Central memory CD8-positive, alpha-beta T cell (primary cell): ENCODE measurements around the gene RIMS3.

Experiments
- ATAC-seq: fragments of 150-1000 bp; cut with Tn5 transposase; replicated peaks from 2 replicates; pipeline ENCODE4 v1.10.0; 2022; ENCODE audit warnings: mild to moderate bottlenecking, moderate FRiP score, moderate number of reproducible peaks; ENCODE audit not compliant: poor library complexity, severe bottlenecking; ENCODE audit errors: extremely low read depth
- DNase-seq, 2 donors: peaks; one replicate each; pipeline ENCODE4 v3.0.0; 2021; ENCODE audit warnings: low spot score in 2 of 2
- H3K27ac Mint-ChIP-seq: one replicate; pipeline ENCODE4 v1.8.0; 2022; ENCODE audit warnings: low read depth, mild to moderate bottlenecking, moderate library complexity, mixed read lengths
- H3K27me3 Mint-ChIP-seq: one replicate; pipeline ENCODE4 v1.8.0; 2022; ENCODE audit warnings: mixed read lengths
- H3K36me3 Mint-ChIP-seq: one replicate; pipeline ENCODE4 v1.8.0; 2022; ENCODE audit warnings: mild to moderate bottlenecking, moderate library complexity, mixed read lengths; ENCODE audit not compliant: insufficient read depth
- H3K4me1 Mint-ChIP-seq: one replicate; pipeline ENCODE4 v1.8.0; 2022; ENCODE audit warnings: mixed read lengths
- H3K4me3 Mint-ChIP-seq: one replicate; pipeline ENCODE4 v1.8.0; 2022; ENCODE audit warnings: mild to moderate bottlenecking, moderate library complexity, mixed read lengths
- H3K9me3 Mint-ChIP-seq: one replicate; pipeline ENCODE4 v1.8.0; 2022; ENCODE audit warnings: mixed read lengths

The RIMS3 gene

GRCh38 chr1:40665335-40666171 lies at the start of gene RIMS3:
Gene RIMS3 (minus strand): TSS chr1:40665682. CDS start chr1:40641925, 23,757 bp downstream.
- Mint-ChIP-seq H3K4me1 (peaks cover 24% of the 10 kb centered on the region), H3K4me3 (peak within 1 kb of the TSS; percentile 79), H3K27ac (no peak within 1 kb of the TSS), H3K9me3 (no peaks in the 10 kb centered on the region), H3K27me3 (no peaks in the 10 kb centered on the region), H3K36me3 (peaks cover 1% of the 10 kb centered on the region)
- DNase-seq (peak; percentile 67 to 69), ATAC-seq (peak; percentile 73)

GRCh38 chr1:40712997-40713396 lies 47.5 kb upstream of the RIMS3 start:
- Mint-ChIP-seq H3K27me3 (no peaks in the 10 kb centered on the region), H3K27ac (peak overlapping the region; percentile 80), H3K36me3 (peaks cover 18% of the 10 kb centered on the region), H3K9me3 (no peaks in the 10 kb centered on the region), H3K4me3 (peak overlapping the region; percentile 51), H3K4me1 (peaks cover 61% of the 10 kb centered on the region)
- DNase-seq (no peak), ATAC-seq (peak; percentile 15)

- ATAC-seq (no peak), DNase-seq (no peak)
- Mint-ChIP-seq H3K4me1 (peaks cover 63% of the 10 kb centered on the region), H3K4me3 (peak overlapping the region; percentile 51), H3K27ac (peak overlapping the region; percentile 80), H3K27me3 (no peaks in the 10 kb centered on the region), H3K36me3 (peaks cover 18% of the 10 kb centered on the region), H3K9me3 (no peaks in the 10 kb centered on the region)
Measured at GRCh38 chr1:40712405-40712944, 47.0 kb upstream of the RIMS3 start.

GRCh38 chr1:40711465-40712404 lies 46.3 kb upstream of the RIMS3 start:
- H3K36me3 Mint-ChIP-seq: peaks cover 18% of the 10 kb centered on the region
- H3K9me3 Mint-ChIP-seq: no peaks in the 10 kb centered on the region
- ATAC-seq (no peak), DNase-seq (no peak)
- H3K4me1 Mint-ChIP-seq: peaks cover 60% of the 10 kb centered on the region
- H3K4me3 Mint-ChIP-seq: peak overlapping the region; percentile 44
- H3K27me3 Mint-ChIP-seq: no peaks in the 10 kb centered on the region
- H3K27ac Mint-ChIP-seq: peak overlapping the region; percentile 55

- Mint-ChIP-seq H3K4me3 (peak overlapping the region; percentile 96), H3K9me3 (no peaks in the 10 kb centered on the region), H3K36me3 (peaks cover 18% of the 10 kb centered on the region), H3K27ac (peak overlapping the region; percentile 55), H3K27me3 (no peaks in the 10 kb centered on the region), H3K4me1 (peaks cover 51% of the 10 kb centered on the region)
- ATAC-seq: no peak
- DNase-seq: no peak
Measured at GRCh38 chr1:40710581-40711315, 45.3 kb upstream of the RIMS3 start.

- Mint-ChIP-seq H3K4me1 (peaks cover 51% of the 10 kb centered on the region), H3K4me3 (peak overlapping the region; percentile 96)
- no peak for DNase-seq
Measured at GRCh38 chr1:40709802-40710278, 44.4 kb upstream of the RIMS3 start.

GRCh38 chr1:40709100-40709801 lies 43.8 kb upstream of the RIMS3 start:
- peak overlapping the region; percentile 92 for H3K27ac Mint-ChIP-seq
- no peaks in the 10 kb centered on the region for H3K27me3 Mint-ChIP-seq
- peak; percentile 97 for ATAC-seq
- H3K4me3 Mint-ChIP-seq: peak overlapping the region; percentile 96
- peaks cover 17% of the 10 kb centered on the region for H3K36me3 Mint-ChIP-seq
- no peaks in the 10 kb centered on the region for H3K9me3 Mint-ChIP-seq
- DNase-seq: peak; percentile 34 to 72
- H3K4me1 Mint-ChIP-seq: peaks cover 54% of the 10 kb centered on the region

More at GRCh38 chr1:40709802-40710278, 44.4 kb upstream of the RIMS3 start:
- Mint-ChIP-seq H3K27ac (peak overlapping the region; percentile 92), H3K9me3 (no peaks in the 10 kb centered on the region), H3K36me3 (peaks cover 18% of the 10 kb centered on the region), H3K27me3 (no peaks in the 10 kb centered on the region)
- ATAC-seq: no peak

- peak overlapping the region; percentile 96 for H3K4me3 Mint-ChIP-seq
- ATAC-seq (peak; percentile 85), DNase-seq (no peak)
- H3K27me3 Mint-ChIP-seq: no peaks in the 10 kb centered on the region
- peak overlapping the region; percentile 92 for H3K27ac Mint-ChIP-seq
- H3K4me1 Mint-ChIP-seq: peaks cover 57% of the 10 kb centered on the region
- no peaks in the 10 kb centered on the region for H3K9me3 Mint-ChIP-seq
- H3K36me3 Mint-ChIP-seq: peaks cover 15% of the 10 kb centered on the region
Measured at GRCh38 chr1:40708750-40709099, 43.2 kb upstream of the RIMS3 start.

GRCh38 chr1:40706626-40707025 lies 41.1 kb upstream of the RIMS3 start:
- no peak for ATAC-seq
- Mint-ChIP-seq H3K27me3 (no peaks in the 10 kb centered on the region), H3K27ac (no peak overlapping the region), H3K9me3 (no peaks in the 10 kb centered on the region), H3K4me1 (peaks cover 53% of the 10 kb centered on the region), H3K4me3 (no peak overlapping the region), H3K36me3 (peaks cover 12% of the 10 kb centered on the region)
- no peak for DNase-seq

- ATAC-seq (no peak), DNase-seq (no peak)
- peaks cover 45% of the 10 kb centered on the region for H3K4me1 Mint-ChIP-seq
- H3K9me3 Mint-ChIP-seq: no peaks in the 10 kb centered on the region
- H3K27me3 Mint-ChIP-seq: no peaks in the 10 kb centered on the region
- H3K36me3 Mint-ChIP-seq: peaks cover 10% of the 10 kb centered on the region
- no peak overlapping the region for H3K27ac Mint-ChIP-seq
- H3K4me3 Mint-ChIP-seq: no peak overlapping the region
Measured at GRCh38 chr1:40704817-40705733, 39.6 kb upstream of the RIMS3 start.

GRCh38 chr1:40703316-40703715 lies 37.8 kb upstream of the RIMS3 start:
- no peaks in the 10 kb centered on the region for H3K27me3 Mint-ChIP-seq
- DNase-seq: no peak
- H3K4me1 Mint-ChIP-seq: peaks cover 43% of the 10 kb centered on the region
- no peak overlapping the region for H3K27ac Mint-ChIP-seq
- no peak for ATAC-seq
- no peaks in the 10 kb centered on the region for H3K9me3 Mint-ChIP-seq
- H3K4me3 Mint-ChIP-seq: no peak overlapping the region
- H3K36me3 Mint-ChIP-seq: peaks cover 6% of the 10 kb centered on the region
